ENCODE measurements around the gene MSANTD3. TPM values are rescaled to one million over a fixed set of nuclear protein-coding genes. Genes with fewer than 3 reads are reported as not detected.

MSANTD3 gene
- total and polyA plus RNA-seq, 9 of the 15 experiments (the other 6 are each of a cell fraction or from before 2014, with no cell fraction given): 9.4 to 28.7 (median 22.3) TPM

- peaks cover 3 to 5% of the 10 kb centered on the region in 2 experiments; a peak in 1 of 5 replicates for H3K27me3 ChIP-seq (ENCODE audit: control insufficient read depth in 2 of 2, insufficient read depth in 2 of 2, low read length in 2 of 2)
- FAIRE-seq: no peak
- H2AFZ ChIP-seq (ENCODE audit: low read depth, low read length): no peak overlapping the region
- H3K9me3 ChIP-seq (replicated peaks; ENCODE audit: control insufficient read depth, insufficient read depth, low read depth, low read length): no peaks in the 10 kb centered on the region
- no peaks in the 10 kb centered on the region for H3K9me1 ChIP-seq (ENCODE audit: control insufficient read depth, insufficient read depth, low read length)
- H3K36me3 ChIP-seq (ENCODE audit: control insufficient read depth, insufficient read depth, low read length): no peaks in the 10 kb centered on the region
- ATAC-seq: no peak
- H3K4me1 ChIP-seq (replicated peaks in 1 of 2; ENCODE audit: control insufficient read depth in 2 of 2, insufficient read depth in 2 of 2, low read length in 2 of 2): no peaks in the 10 kb centered on the region
- no peaks in the 10 kb centered on the region for H4K20me1 ChIP-seq (replicated peaks; ENCODE audit: control insufficient read depth, insufficient read depth, low read length)
- no peak for DNase-seq (ENCODE audit: extremely low read depth in 1 of 4, low spot score in 3 of 4)
- in situ Hi-C loops (cut with MboI): no loop called here
- CTCF ChIA-PET (ENCODE audit: low intra/inter-chr PET ratio): no interaction called here
- no TSS peak for BruUV-seq (replicated peaks)
- 21% methylated on average over 1 of the region's 1 CpG for WGBS (ENCODE audit: insufficient coverage, low coverage, missing lambda C conversion rate)
- H3K4me3 ChIP-seq: no peak overlapping the region
- no peak overlapping the region for H3K27ac ChIP-seq (ENCODE audit: extremely low read depth, low read depth, low read length)
- H3K4me2 ChIP-seq (ENCODE audit: insufficient read depth, low read length): no peak overlapping the region
- H3K9ac ChIP-seq (ENCODE audit: insufficient read depth in 1 of 2, low read depth in 2 of 2, low read length in 2 of 2): no peak overlapping the region
- POLR2A ChIA-PET: interaction anchor here (1.2 kb wide), 2 partner anchors 14 to 18 kb away, joined by 3 to 5 read pairs; no protein-coding TSS in a partner anchor
- intact Hi-C loops (cut with micrococcal nuclease): no loop called here
- no peaks in the 10 kb centered on the region for H3K79me2 ChIP-seq (ENCODE audit: control insufficient read depth, insufficient read depth, low read length)
- TF ChIP-seq MEIS2 (IDR thresholded peaks at IDR 0.05; ENCODE audit: partially characterized antibody): no peak
- no peak for TF ChIP-seq ELF2 (CRISPR knock-in tag; IDR thresholded peaks at IDR 0.05)
- TF ChIP-seq ZSCAN32 (CRISPR knock-in tag; IDR thresholded peaks at IDR 0.05): no peak
- TF ChIP-seq ZFP30 (CRISPR knock-in tag; IDR thresholded peaks at IDR 0.05; ENCODE audit: borderline replicate concordance): no peak
- TF ChIP-seq, protein P1, sequence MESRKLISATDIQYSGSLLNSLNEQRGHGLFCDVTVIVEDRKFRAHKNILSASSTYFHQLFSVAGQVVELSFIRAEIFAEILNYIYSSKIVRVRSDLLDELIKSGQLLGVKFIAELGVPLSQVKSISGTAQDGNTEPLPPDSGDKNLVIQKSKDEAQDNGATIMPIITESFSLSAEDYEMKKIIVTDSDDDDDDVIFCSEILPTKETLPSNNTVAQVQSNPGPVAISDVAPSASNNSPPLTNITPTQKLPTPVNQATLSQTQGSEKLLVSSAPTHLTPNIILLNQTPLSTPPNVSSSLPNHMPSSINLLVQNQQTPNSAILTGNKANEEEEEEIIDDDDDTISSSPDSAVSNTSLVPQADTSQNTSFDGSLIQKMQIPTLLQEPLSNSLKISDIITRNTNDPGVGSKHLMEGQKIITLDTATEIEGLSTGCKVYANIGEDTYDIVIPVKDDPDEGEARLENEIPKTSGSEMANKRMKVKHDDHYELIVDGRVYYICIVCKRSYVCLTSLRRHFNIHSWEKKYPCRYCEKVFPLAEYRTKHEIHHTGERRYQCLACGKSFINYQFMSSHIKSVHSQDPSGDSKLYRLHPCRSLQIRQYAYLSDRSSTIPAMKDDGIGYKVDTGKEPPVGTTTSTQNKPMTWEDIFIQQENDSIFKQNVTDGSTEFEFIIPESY (CRISPR knock-in tag; IDR thresholded peaks at IDR 0.05): no peak
- TF ChIP-seq, protein P2, sequence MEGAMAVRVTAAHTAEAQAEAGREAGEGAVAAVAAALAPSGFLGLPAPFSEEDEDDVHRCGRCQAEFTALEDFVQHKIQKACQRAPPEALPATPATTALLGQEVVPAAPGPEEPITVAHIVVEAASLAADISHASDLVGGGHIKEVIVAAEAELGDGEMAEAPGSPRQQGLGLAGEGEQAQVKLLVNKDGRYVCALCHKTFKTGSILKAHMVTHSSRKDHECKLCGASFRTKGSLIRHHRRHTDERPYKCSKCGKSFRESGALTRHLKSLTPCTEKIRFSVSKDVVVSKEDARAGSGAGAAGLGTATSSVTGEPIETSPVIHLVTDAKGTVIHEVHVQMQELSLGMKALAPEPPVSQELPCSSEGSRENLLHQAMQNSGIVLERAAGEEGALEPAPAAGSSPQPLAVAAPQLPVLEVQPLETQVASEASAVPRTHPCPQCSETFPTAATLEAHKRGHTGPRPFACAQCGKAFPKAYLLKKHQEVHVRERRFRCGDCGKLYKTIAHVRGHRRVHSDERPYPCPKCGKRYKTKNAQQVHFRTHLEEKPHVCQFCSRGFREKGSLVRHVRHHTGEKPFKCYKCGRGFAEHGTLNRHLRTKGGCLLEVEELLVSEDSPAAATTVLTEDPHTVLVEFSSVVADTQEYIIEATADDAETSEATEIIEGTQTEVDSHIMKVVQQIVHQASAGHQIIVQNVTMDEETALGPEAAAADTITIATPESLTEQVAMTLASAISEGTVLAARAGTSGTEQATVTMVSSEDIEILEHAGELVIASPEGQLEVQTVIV (CRISPR knock-in tag; IDR thresholded peaks at IDR 0.05; ENCODE audit: borderline replicate concordance): no peak
- no peak for TF ChIP-seq MBD1 (CRISPR knock-in tag; IDR thresholded peaks at IDR 0.05)
- no peak for TF ChIP-seq ZNF764 (CRISPR knock-in tag; IDR thresholded peaks at IDR 0.05; ENCODE audit: low read depth)
- TF ChIP-seq POLR2B (IDR thresholded peaks at IDR 0.05; ENCODE audit: low read depth, partially characterized antibody): no peak
- TF ChIP-seq RBM17 (IDR thresholded peaks at IDR 0.05; ENCODE audit: borderline replicate concordance, low read depth, low read length): no peak
- no peak for TF ChIP-seq CREBBP (IDR thresholded peaks at IDR 0.05; ENCODE audit: low read depth, low read length)
- TF ChIP-seq MBD2 (IDR thresholded peaks at IDR 0.05; ENCODE audit: borderline replicate concordance, low read depth): no peak
- TF ChIP-seq NCOA2 (IDR thresholded peaks at IDR 0.05; ENCODE audit: partially characterized antibody in 2 of 2): no peak
- no peak for TF ChIP-seq NR4A1 (CRISPR knock-in tag; IDR thresholded peaks at IDR 0.05)
- no peak for TF ChIP-seq NR4A1 (tag; IDR thresholded peaks at IDR 0.05)
These were observed 58.3 kb downstream of the MSANTD3 start for GRCh38 chr9:100485196-100485595.

All from K562 (cell line).